Medulla oblongata (tissue), 1 donor: ENCODE data around the gene LENG8.
A peak's percentile ranks its signal among the peaks of the same experiment; 100 is the strongest.
"Not testable (repeated sequence)": the region's sequence is repeated elsewhere in the genome, so short reads cannot be mapped to it uniquely, and the experiment has no call there.

ENCODE experiments used
- DNase-seq: peaks from one replicate; pipeline ENCODE4 v3.0.0-alpha.2; 2015; ENCODE audit errors: extremely low spot score

The LENG8 gene

DNA sequence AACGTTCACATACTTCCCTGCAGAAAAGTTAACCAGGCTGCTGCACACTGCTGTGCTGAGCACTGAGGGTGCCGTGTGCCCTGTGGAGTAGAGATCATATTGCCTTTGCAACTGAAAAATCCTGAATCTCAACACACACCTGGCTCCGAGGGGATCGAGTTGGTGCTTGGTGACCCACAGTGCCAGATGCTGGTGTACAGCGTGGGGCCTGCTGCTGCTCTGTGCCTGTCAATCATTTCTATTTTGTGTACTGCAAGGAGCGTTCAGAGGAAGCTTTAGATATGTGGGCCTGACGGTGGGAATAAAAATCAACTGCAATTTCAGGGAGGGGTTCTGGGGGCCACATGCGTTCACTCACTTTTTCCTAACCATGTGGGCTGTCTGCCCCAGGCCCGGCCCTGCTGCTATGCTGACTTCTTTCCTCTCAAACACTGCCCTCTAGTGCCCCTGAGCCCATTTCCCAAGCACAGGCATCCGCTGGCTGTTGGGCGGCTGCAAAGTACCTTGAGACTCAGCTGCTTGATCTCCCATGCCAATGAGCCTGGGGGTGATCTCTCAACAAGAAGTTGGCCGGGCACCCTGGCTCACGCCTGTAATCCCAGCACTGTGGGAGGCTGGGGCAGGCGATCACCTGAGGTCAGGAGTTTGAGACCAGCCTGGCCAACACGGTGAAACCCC lies 9.7 kb upstream of the LENG8 start:
- DNase-seq, result peak; percentile 89

GRCh38 chr19:54440641-54441040 lies 8.4 kb upstream of the LENG8 start:
- DNase-seq, result no peak

DNA sequence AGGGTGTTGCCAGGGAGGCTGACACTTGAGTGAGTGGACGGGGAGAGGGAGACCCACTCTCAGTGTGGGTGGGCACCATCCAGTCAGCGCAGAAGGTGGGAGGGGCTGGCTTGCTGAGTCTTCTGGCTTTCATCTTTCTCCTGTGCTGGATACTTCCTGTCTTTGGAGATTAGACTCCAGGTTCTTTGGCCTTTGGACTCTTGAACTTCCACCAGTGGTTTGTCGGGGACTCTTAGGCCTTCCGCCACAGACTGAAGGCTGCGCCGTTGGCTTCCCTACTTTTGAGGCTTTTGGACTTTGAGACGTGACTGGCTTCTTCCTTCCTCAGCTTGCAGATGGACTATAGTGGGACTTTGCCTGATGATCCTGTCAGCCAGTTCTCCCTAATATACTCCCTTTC lies 4.3 kb upstream of the LENG8 start:
- no peak for DNase-seq

- not testable (repeated sequence) for DNase-seq
Measured at GRCh38 chr19:54446349-54446748, 2.6 kb upstream of the LENG8 start.

DNA sequence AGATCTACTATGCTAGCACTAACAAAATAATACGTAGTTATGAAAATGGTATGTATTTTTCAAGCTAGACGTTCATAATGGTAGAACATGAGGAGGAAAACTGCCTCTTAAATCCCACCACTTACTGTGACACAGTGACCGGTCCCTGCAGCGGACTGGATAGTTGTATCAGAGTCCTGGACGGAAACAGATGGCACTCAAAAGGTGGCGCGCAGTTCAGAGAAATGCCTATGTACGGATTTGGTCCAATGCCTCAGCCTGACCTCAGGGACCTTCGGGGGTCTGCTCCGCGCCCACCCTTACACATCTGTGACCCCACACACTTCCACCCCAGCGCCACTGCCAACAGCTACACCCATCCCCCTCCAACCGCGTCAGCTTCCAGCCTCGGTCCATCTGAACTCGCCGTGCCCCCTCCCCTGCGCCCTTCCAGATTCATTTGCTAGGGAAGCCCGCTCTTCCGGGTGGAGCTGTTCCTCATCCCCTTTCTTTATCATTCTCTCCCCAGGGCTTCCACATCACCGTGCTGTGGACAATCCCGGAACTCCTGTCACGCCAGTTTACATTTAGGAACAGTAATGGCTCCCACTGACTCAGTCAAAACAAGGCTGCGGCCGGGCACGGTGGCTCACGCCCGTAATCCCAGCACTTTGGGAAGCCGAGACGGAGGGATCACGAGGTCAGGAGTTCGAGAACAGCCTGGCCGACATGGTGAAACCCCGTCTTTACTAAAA lies 792 bp upstream of the LENG8 start:
- DNase-seq, result peak; percentile 54

- no peak for DNase-seq
Measured at GRCh38 chr19:54449701-54450069, 686 bp downstream of the LENG8 start.

GRCh38 chr19:54451331-54451871 lies 2.4 kb downstream of the LENG8 start:
- DNase-seq, result no peak

DNA sequence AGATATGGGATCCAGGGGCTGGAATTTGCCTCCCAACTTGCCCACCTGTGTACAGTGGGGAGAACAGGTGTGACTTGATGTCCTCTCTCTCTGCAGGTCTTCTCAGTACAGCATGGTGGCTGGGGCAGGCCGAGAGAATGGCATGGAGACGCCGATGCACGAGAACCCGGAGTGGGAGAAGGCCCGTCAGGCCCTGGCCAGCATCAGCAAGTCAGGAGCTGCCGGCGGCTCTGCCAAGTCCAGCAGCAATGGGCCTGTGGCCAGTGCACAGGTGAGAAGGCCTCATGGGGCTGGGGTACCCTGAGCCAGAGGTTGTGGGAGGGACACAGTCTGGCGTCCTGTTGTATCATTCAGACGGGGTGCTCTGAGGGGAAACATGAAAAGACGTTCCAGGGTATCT lies 3.0 kb downstream of the LENG8 start:
- DNase-seq, result no peak

GRCh38 chr19:54452626-54453025 lies 3.6 kb downstream of the LENG8 start:
- no peak for DNase-seq

GRCh38 chr19:54453921-54454780 lies 5.2 kb downstream of the LENG8 start:
- DNase-seq, result no peak

GRCh38 chr19:54454781-54455675 lies 6.0 kb downstream of the LENG8 start:
- DNase-seq, result no peak

- DNase-seq, result no peak
Measured at GRCh38 chr19:54455786-54456422, 6.9 kb downstream of the LENG8 start.

DNA sequence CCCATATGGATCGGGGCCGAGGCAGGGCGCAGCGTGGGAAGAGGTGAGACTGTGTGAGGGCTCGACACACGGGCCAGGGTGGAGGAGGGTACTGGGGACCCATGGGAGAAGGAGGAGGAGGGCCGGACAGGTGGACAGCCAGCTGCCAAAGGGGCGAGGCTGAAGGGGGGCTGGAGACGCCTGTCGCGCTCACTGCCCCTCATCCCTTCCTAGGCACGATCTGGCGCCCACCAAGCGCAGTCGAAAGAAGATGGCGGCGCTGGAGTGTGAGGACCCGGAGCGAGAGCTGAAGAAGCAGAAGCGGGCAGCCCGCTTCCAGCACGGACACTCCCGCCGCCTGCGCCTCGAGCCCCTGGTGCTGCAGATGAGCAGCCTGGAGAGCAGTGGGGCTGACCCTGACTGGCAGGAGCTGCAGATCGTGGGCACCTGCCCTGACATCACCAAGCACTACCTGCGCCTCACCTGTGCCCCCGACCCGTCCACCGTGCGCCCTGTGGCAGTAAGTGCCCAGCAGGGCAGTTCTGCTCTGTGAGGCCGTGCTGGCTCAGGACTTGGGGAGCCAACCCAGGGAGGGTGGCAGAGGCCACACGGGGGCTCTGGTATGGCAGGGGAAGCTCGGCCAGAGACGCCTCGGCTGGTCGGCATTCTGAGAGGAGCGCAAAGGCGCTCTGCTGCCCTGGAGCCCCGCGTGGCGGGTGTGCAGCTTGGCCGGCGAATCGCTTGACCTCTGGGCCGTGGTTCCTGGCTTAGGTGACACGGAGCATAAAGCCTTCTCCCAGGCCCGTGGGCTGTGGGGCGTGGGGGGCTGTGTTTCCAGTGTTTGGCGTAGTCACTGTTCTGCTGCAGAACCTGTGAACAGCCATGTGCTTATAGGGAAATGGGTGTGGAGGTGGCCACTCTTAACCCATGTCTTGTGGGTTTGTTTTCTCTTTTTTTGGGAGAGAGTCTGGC lies 7.7 kb downstream of the LENG8 start:
- no peak for DNase-seq

DNA sequence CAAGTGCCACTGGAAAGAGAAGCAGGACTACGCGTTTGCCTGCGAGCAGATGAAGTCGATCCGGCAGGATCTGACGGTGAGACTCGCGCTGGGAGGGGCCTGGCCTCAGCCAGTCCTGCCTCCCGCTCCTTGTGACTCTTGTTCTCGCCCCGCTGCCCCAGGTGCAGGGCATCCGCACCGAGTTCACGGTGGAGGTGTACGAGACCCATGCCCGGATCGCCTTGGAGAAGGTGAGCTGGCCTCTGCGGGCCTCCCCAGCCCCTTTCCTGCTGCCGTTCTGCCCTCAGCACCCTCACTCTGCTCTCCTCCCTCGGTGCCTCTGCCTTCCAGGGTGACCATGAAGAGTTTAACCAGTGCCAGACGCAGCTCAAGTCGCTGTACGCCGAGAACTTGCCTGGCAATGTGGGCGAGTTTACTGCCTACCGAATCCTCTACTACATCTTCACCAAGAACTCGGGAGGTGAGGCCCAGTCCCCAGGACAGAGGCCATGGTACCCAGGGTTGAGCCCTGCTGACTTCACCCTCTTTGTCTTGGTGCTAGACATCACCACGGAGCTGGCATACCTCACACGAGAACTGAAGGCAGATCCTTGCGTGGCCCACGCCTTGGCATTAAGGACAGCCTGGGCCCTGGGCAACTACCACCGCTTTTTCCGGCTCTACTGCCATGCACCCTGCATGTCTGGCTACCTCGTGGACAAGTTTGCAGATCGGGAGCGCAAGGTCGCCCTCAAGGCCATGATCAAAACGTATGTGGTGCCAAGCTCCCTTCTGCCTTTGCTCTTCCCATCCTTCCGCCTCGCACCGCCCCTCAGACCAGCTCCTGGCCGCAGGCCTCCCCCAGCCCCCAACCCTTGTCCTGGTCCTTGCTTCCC lies 9.0 kb downstream of the LENG8 start:
- no peak for DNase-seq

DNA sequence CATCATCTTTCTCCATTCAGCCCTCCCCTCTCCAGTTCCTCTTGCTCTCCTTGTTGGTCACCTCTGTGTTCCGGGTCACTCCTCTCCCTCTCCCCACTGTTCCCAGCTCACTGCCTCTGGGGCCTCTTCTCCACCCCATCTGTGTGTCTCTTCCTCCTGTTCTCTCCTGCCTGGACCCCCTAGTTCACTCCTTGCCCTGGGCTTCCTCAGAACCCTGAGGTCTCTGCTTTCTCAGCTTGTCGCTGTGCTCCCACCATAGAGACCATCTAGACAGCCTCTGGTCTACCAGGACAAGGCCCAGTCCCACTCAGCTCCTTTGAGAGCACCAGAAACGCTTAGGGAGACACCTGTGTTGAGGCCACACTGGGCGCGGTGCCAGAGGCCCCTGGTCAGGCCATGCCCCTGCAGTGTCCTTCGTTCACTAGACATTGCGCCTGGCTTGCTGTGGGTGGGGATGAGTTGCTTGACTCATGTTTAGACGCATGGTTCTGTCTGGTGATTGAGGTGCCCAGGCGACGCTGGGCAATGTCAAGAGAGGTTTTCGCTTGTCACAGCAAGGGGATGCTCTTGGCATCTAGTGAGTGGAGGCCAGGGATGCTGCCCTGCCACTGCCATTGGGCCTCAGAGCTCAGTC lies 9.8 kb downstream of the LENG8 start:
- no peak for DNase-seq

DNA sequence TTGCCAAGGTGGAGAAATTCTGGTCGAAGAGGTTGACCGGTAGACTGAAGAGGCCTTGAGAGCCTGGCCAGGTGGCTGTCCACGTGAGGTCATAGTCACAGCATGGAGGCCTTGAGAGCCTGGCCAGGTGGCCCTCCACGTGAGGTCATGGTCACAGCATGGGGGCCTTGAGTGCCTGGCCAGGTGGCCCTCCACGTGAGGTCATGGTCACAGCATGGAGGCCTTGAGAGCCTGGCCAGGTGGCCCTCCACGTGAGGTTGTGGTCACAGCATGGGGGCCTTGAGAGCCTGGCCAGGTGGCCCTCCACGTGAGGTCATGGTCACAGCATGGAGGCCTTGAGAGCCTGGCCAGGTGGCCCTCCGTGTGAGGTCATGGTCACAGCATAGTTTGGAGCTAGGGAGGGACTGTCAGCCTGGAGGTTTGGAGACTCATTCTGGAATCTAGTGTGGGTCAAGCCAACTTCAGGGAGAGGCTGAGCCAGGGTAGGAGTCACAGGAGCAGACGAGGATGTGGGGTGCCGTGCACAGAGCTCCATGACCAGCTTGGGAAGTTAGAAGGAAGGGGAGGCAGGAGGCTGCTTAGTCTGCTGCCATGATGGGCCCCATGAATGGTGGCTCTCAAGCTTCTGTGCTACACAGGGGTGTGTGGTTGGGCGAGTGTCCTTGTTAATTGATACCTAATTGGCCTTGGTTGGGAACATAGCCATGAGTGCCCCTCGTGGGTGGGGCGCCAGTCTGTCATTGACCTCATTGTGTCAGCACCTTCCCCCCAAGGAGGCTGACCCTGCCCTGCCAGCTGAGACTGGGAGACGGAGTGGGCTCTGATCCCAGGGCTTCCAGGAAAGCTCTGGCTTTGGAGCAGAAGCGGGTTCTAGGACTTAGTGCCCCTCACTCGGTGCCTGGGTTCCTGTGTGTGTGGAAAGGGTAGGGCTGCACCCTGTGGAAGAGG lies 10.6 kb downstream of the LENG8 start:
- DNase-seq, result no peak
